ENCODE data around the gene MAP3K7CL. TPM values are rescaled to one million over a fixed set of nuclear protein-coding genes. Genes with fewer than 3 reads are reported as not detected.

Gene MAP3K7CL
- total and polyA plus RNA-seq, 4 donors, result 1.4 to 3.5 (median 3.1) TPM

DNA sequence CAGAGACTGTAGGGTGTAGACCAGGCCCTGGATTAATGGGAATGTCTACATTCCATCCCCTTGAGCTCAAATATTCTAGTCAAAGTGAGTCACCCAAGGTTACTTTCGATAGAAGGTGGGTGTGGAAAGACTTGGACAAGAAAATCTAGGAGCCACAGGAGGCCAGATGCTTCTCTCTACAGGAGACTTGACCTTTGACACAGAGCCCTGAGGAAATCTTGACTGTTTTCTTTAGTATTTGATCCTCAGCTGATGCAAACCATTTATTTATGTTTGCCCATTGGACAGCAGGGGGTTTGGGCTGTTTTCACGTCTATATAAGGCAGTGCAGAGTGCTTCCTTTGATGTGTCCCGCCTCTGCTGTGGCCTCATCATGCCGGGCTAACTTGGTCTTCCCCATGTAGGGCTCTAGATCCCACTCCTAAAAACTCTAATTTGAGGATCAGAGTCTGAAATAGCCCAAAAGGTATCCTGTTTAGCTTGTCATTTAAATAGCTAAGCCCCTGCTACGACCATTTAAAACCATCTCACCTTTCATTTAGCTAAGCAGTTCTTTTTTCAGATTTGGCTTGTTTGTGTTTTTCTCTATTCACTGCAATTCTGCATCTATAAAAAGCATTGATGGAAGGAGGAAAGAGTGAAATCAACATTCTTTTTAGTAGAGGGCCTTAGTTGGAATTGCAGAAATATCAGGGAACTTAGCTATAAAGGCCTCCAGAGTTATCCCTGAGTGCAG is 15.5 kb upstream of the MAP3K7CL start:
- Histone ChIP-seq H3K27ac (ENCODE audit: low read depth in 1 of 2, low read length in 2 of 2) (no peak overlapping the region), H3K36me3 (ENCODE audit: control insufficient read depth in 4 of 4, insufficient read depth in 3 of 4, low read depth in 1 of 4, low read length in 3 of 4) (no peaks in the 10 kb centered on the region), H3K27me3 (ENCODE audit: control insufficient read depth in 4 of 4, insufficient read depth in 4 of 4, low read length in 3 of 4) (no peaks in the 10 kb centered on the region), H3K9me3 (ENCODE audit: control insufficient read depth in 4 of 4, low read length in 3 of 4) (no peaks in the 10 kb centered on the region), H3K4me3 (ENCODE audit: low read depth in 1 of 3, low read length in 3 of 3) (no peak overlapping the region), H3K4me1 (ENCODE audit: control insufficient read depth in 4 of 4, insufficient read depth in 4 of 4, low read length in 3 of 4) (no peaks in the 10 kb centered on the region), H3K9ac (ENCODE audit: low read depth in 1 of 2, low read length in 2 of 2) (no peak overlapping the region)
- TF ChIP-seq TAF1 (conservative IDR thresholded peaks at IDR 0.05), result no peak
- DNase-seq (ENCODE audit: low spot score), result no peak
- WGBS, result 87% methylated on average over 5 of the region's 5 CpGs

DNA sequence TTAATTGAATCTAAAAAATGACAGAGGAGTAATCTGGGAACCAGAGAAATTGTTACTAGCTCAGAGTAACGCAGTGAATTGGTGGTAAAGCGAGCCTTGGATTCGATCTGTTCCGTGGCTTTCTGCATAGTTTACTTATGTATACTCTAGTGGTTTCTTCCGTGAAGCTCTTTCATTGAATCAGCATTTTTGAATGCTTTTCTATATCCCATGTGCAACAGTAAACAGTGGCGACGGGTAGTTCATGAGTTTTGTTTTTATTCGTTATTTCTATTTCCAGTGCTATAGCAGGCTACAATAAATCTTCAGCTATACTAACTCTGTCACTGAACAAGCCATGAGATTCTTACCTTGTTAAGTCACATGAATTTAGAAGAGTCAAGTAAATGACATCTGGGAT is 14.5 kb upstream of the MAP3K7CL start:
- no peaks in the 10 kb centered on the region for H3K9me3 ChIP-seq (ENCODE audit: control insufficient read depth in 4 of 4, low read length in 3 of 4)
- H3K27me3 ChIP-seq (ENCODE audit: control insufficient read depth in 4 of 4, insufficient read depth in 4 of 4, low read length in 3 of 4), result no peaks in the 10 kb centered on the region
- no peak for DNase-seq (ENCODE audit: low spot score)
- H3K9ac ChIP-seq (ENCODE audit: low read depth in 1 of 2, low read length in 2 of 2), result no peak overlapping the region
- H3K36me3 ChIP-seq (ENCODE audit: control insufficient read depth in 4 of 4, insufficient read depth in 3 of 4, low read depth in 1 of 4, low read length in 3 of 4), result no peaks in the 10 kb centered on the region
- H3K27ac ChIP-seq (ENCODE audit: low read depth in 1 of 2, low read length in 2 of 2), result no peak overlapping the region
- 95% methylated on average over 8 of the region's 8 CpGs for WGBS
- TF ChIP-seq, protein P1, sequence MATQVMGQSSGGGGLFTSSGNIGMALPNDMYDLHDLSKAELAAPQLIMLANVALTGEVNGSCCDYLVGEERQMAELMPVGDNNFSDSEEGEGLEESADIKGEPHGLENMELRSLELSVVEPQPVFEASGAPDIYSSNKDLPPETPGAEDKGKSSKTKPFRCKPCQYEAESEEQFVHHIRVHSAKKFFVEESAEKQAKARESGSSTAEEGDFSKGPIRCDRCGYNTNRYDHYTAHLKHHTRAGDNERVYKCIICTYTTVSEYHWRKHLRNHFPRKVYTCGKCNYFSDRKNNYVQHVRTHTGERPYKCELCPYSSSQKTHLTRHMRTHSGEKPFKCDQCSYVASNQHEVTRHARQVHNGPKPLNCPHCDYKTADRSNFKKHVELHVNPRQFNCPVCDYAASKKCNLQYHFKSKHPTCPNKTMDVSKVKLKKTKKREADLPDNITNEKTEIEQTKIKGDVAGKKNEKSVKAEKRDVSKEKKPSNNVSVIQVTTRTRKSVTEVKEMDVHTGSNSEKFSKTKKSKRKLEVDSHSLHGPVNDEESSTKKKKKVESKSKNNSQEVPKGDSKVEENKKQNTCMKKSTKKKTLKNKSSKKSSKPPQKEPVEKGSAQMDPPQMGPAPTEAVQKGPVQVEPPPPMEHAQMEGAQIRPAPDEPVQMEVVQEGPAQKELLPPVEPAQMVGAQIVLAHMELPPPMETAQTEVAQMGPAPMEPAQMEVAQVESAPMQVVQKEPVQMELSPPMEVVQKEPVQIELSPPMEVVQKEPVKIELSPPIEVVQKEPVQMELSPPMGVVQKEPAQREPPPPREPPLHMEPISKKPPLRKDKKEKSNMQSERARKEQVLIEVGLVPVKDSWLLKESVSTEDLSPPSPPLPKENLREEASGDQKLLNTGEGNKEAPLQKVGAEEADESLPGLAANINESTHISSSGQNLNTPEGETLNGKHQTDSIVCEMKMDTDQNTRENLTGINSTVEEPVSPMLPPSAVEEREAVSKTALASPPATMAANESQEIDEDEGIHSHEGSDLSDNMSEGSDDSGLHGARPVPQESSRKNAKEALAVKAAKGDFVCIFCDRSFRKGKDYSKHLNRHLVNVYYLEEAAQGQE (IDR thresholded peaks at IDR 0.05), result no peak
- TF ChIP-seq EGR1 (IDR thresholded peaks at IDR 0.05; ENCODE audit: low read depth in 2 of 2) (no peak), HNF4A (conservative IDR thresholded peaks at IDR 0.05) (no peak), FOXA2 (IDR thresholded peaks at IDR 0.05) (no peak), RXRA (IDR thresholded peaks at IDR 0.05) (no peak), TAF1 (conservative IDR thresholded peaks at IDR 0.05) (no peak), RAD21 (IDR thresholded peaks at IDR 0.05) (no peak)
- TF ChIP-seq, protein P2, sequence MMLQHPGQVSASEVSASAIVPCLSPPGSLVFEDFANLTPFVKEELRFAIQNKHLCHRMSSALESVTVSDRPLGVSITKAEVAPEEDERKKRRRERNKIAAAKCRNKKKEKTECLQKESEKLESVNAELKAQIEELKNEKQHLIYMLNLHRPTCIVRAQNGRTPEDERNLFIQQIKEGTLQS (IDR thresholded peaks at IDR 0.05), result no peak
- TF ChIP-seq, protein P3, sequence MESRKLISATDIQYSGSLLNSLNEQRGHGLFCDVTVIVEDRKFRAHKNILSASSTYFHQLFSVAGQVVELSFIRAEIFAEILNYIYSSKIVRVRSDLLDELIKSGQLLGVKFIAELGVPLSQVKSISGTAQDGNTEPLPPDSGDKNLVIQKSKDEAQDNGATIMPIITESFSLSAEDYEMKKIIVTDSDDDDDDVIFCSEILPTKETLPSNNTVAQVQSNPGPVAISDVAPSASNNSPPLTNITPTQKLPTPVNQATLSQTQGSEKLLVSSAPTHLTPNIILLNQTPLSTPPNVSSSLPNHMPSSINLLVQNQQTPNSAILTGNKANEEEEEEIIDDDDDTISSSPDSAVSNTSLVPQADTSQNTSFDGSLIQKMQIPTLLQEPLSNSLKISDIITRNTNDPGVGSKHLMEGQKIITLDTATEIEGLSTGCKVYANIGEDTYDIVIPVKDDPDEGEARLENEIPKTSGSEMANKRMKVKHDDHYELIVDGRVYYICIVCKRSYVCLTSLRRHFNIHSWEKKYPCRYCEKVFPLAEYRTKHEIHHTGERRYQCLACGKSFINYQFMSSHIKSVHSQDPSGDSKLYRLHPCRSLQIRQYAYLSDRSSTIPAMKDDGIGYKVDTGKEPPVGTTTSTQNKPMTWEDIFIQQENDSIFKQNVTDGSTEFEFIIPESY (IDR thresholded peaks at IDR 0.05), result no peak
- H3K4me1 ChIP-seq (ENCODE audit: control insufficient read depth in 4 of 4, insufficient read depth in 4 of 4, low read length in 3 of 4), result no peaks in the 10 kb centered on the region
- H3K4me3 ChIP-seq (ENCODE audit: low read depth in 1 of 3, low read length in 3 of 3), result no peak overlapping the region

DNA sequence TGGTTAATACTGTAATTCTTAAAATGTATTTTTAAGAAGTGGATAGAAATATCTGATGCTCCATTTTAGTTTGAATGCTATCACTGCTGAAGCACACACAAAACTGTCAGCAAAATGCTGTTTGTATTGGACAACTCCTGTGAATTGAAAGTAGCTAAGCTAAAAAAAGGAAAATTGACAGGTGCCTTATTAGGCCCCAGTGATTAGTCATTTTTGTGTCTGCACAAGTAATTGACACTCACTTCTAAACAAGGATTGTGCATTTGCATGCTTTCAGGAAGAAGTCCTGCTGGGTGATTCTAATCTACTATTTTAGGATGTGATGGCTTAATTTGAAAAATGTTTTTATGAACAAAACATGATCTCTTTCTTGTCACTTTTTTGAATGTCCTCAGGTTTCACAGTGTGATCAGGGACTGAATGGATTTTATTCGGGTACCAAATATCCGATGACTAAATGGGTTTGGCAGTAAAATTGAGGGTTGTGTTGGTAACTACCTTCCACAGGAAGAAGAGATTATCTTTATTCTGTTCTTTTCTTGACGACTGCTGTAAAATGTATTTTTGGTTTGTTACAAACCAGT is 13.0 kb upstream of the MAP3K7CL start:
- H3K27ac ChIP-seq (ENCODE audit: low read depth in 1 of 2, low read length in 2 of 2), result no peak overlapping the region
- no peak for DNase-seq (ENCODE audit: low spot score)
- no peak overlapping the region for H3K4me3 ChIP-seq (ENCODE audit: low read depth in 1 of 3, low read length in 3 of 3)
- H3K9ac ChIP-seq (ENCODE audit: low read depth in 1 of 2, low read length in 2 of 2), result no peak overlapping the region
- no peaks in the 10 kb centered on the region for H3K4me1 ChIP-seq (ENCODE audit: control insufficient read depth in 4 of 4, insufficient read depth in 4 of 4, low read length in 3 of 4)
- 89% methylated on average over 3 of the region's 3 CpGs for WGBS
- no peaks in the 10 kb centered on the region for H3K36me3 ChIP-seq (ENCODE audit: control insufficient read depth in 4 of 4, insufficient read depth in 3 of 4, low read depth in 1 of 4, low read length in 3 of 4)
- H3K27me3 ChIP-seq (ENCODE audit: control insufficient read depth in 4 of 4, insufficient read depth in 4 of 4, low read length in 3 of 4), result no peaks in the 10 kb centered on the region
- TF ChIP-seq, protein P2 (IDR thresholded peaks at IDR 0.05), result no peak
- no peak for TF ChIP-seq TAF1 (conservative IDR thresholded peaks at IDR 0.05)
- no peak for TF ChIP-seq EGR1 (IDR thresholded peaks at IDR 0.05; ENCODE audit: low read depth in 2 of 2)
- TF ChIP-seq HNF4G (IDR thresholded peaks at IDR 0.05), result no peak
- TF ChIP-seq FOXA2 (IDR thresholded peaks at IDR 0.05), result no peak
- TF ChIP-seq, protein P4, sequence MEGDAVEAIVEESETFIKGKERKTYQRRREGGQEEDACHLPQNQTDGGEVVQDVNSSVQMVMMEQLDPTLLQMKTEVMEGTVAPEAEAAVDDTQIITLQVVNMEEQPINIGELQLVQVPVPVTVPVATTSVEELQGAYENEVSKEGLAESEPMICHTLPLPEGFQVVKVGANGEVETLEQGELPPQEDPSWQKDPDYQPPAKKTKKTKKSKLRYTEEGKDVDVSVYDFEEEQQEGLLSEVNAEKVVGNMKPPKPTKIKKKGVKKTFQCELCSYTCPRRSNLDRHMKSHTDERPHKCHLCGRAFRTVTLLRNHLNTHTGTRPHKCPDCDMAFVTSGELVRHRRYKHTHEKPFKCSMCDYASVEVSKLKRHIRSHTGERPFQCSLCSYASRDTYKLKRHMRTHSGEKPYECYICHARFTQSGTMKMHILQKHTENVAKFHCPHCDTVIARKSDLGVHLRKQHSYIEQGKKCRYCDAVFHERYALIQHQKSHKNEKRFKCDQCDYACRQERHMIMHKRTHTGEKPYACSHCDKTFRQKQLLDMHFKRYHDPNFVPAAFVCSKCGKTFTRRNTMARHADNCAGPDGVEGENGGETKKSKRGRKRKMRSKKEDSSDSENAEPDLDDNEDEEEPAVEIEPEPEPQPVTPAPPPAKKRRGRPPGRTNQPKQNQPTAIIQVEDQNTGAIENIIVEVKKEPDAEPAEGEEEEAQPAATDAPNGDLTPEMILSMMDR (IDR thresholded peaks at IDR 0.05; ENCODE audit: low read depth, low read length, missing input control), result no peak
- H3K9me3 ChIP-seq (ENCODE audit: control insufficient read depth in 4 of 4, low read length in 3 of 4), result no peaks in the 10 kb centered on the region
